HG03039 (cell line): Measurements from ENCODE around the gene DNAH3.

ENCODE experiments used
- ATAC-seq: cut with Tn5 transposase; IDR thresholded peaks from one replicate; pipeline ENCODE4 v1.9.1; 2021; ENCODE audit warnings: mild to moderate bottlenecking, moderate library complexity; ENCODE audit not compliant: unreplicated experiment

DNAH3 gene

GRCh38 chr16:20911361-20911760 lies 239.3 kb downstream of the DNAH3 start:
- no peak for ATAC-seq

DNA sequence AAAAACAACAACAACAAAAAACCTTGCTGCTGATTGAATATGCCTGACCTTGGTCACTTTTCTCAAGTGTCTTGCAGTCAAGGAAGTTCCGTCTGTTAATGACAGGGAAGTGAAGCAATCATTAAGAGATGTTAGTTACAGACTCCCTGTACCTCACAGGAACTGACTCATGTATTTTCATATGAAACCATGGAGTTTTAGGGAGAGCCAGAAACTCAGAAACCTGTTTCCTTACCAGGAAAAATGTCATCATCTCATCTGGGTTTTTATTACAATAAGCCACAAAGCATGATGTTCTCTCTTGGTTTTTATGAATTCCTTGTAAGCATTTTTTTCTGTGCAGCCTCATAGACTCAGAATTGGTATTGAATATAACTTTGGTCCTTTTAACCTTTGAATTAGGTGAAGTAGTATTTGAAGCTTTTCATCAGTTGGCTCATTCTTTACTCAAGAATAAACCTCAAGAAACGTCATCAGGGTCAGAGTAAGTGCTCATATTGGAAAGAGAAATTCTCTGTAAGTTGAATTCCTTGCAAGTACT lies 239.8 kb downstream of the DNAH3 start:
- no peak for ATAC-seq

GRCh38 chr16:20906341-20907255 lies 244.0 kb downstream of the DNAH3 start:
- no peak for ATAC-seq

DNA sequence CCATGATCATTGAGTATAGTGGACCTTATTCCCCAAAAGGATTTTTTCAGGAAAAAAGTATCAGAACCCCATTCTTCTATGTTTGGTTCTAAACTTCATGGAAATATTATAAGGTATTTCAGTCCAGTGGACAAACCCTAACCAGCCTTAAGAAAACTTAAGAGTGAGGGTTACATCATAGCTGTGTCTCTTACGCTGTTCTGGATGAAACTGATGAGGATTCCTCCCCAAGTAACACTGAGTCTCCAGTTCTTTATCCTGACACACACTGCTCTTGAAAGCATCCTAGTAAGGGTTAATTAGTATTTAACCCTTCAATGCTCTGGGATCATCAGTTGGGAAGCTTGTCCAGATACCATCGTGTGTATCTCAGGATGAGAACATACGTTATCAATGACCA lies 245.1 kb downstream of the DNAH3 start:
- ATAC-seq: no peak

- ATAC-seq: no peak
Measured at GRCh38 chr16:20904507-20905081, 246.1 kb downstream of the DNAH3 start.

DNA sequence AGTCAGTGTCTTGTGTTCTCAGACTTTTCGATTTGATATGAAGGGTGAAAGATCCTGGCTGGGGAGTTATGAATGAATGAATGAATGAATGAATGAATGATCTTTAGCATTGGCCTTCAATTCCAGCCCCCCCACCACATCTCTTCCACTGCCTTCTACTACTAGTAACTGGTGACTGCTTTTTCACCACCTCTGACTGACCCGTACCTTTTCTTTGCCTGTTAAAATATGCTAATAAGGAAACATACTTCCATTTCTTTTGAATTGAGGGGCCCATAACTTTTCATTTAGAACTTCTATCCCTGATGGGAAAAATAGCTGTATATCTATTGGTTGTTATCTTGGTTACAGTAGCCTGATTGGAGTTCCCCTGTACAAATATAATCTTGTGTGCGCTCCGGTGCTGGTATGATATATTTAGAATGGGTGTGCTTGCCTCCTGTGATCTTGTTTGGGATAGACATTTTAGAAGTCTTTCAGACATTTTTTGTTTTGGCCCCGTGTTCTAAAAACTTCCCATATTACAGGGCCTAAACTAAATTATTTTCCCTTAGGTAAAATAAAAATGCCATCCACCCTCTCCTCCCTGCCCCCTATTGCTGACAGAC lies 246.6 kb downstream of the DNAH3 start:
- no peak for ATAC-seq

- no peak for ATAC-seq
Measured at GRCh38 chr16:20903116-20903898, 247.3 kb downstream of the DNAH3 start.

- no peak for ATAC-seq
Measured at GRCh38 chr16:20902426-20902825, 248.2 kb downstream of the DNAH3 start.

GRCh38 chr16:20901436-20902112 lies 249.1 kb downstream of the DNAH3 start:
- no peak for ATAC-seq

DNA sequence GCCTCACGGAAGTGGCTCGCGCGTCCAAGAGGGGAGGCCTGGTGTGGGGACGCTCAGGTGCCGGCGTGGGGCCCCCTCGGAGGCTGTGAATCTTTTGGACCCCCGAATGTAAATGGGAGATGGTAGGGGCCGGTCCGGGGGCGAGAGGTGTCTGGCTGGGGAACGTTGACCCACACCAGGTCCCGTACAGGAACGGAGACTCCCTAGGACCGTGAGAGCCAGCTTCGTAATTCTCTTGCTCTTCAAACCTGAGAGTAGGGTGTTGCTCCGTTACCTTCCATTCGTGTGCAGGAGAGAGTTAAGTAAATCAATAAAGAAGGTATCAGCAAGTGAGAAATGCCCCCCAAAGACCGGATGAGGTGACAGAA lies 249.6 kb downstream of the DNAH3 start:
- no peak for ATAC-seq

DNA sequence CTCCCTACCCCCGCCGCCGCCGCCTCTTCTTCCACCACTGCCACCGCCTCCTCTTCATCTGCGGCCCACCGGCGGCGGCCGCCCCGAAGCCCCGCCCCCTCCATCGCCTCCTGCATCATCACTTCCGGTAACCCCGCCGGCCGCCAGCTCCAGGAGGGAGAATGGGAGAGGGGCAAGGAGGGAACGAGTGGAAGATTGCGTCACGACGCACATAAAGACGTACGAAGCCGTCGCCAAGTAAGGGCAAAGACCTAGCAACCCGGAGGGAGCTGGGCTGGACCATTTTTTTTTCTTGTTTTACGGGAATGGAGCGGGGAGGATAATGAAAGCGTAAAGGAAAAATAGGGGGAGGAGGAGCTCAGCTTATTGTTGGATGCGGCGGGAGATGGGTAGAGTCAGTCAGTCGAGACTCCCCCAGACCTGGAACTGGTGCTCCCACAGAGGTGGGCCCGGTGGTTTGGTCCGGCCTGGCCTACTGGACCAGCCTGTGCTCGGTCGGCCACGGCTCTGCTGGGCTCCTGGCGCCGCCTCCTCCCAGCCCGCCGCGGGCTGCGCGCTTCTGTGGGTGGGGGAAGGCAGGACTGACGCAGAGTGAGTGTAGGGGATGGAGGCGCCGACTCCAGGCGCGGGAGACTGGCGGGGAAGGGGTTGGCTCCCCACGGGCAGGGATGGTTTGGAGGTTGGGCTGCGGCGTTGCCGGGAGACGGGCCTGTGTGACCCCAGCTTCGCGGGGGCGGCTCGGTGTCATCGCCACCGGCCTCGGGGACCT lies 250.2 kb downstream of the DNAH3 start, which contains the start of the genes DCUN1D3 and LYRM1:
Gene DCUN1D3, minus strand, starts transcription at position 60 of the 769 bp plus-strand sequence. CDS start 37,820 bp downstream, outside the sequence.
Gene LYRM1, plus strand, starts transcription at position 473 of the 769 bp plus-strand sequence. CDS start 14,785 bp downstream, outside the sequence.
- peak; percentile 68 for ATAC-seq

- no peak for ATAC-seq
Measured at GRCh38 chr16:20899477-20900298, 251.0 kb downstream of the DNAH3 start.

DNA sequence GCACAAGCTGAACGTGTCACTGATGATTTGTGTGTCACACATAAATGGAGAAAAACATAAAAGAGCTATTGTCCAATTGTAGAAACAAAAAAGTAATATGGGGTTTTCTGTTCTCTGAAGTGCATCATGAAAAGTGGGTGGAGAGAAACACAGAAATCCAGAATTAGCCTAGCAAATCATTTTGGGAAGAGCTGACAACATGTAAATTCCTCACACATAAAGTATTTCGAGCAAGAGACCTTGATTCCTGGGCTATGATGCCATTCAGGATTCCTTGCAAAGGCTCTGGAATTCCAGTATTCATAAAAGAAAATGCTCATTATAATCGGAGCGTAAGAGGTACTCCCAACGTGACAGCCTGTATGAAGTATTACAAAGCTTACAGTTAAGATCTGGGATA lies 251.6 kb downstream of the DNAH3 start:
- ATAC-seq: no peak

DNA sequence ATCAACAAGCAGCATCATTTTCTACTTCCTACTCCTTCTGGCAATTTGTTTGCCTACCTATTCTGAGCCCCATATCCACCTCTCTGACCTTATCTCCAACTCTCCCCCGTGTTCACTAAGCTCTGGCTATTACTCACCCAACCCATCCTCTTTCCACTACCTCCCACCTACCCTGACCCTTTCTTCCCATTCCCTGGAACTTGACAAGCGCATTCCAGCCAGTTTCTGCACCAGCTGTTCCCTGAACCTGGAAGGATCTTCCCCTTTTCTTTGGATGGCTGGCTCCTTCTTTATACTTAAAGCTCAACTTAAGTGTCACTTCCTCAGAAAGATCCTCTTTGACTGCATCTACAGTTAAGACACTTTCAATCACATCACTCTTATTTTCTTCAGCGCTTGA lies 252.7 kb downstream of the DNAH3 start:
- no peak for ATAC-seq

- no peak for ATAC-seq
Measured at GRCh38 chr16:20897253-20897897, 253.3 kb downstream of the DNAH3 start.

DNA sequence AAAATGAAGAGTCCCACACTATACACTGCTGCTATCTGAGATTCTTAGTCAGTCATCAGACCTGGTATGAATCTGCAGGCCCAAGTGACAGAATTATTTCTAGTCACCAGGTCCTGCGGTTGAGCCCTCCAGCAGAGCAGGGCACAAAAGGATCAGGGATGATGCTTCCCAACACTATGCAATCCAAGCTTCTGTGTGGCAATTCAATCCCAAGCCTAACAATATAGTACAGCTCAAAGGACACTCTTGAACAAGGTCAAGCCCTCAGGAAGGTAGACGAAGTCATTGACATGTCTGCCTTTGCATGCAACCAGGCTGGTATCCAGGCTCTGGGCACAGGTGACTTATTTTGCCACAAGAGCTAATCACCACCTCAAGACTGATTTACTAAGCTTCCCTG lies 256.3 kb downstream of the DNAH3 start:
- ATAC-seq: no peak

GRCh38 chr16:20889625-20890275 lies 260.9 kb downstream of the DNAH3 start:
- ATAC-seq: no peak

DNA sequence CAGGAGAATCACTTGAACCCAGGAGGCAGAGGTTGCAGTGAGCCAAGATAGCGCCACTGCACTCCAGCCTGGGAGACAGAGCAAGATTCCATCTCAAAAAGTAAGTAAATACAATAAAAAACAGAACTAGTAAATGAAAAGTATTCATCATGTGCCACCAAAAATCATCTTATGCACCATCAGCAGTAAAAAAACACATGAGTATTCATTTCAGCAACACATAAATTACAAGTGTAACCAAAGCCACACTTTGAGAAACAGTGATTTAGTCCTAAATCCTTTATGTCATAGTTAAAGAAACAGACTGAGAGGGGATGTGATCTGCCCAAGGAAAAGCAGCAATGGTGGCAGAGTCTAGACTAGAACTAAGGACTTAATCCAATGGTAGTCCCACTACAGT lies 263.4 kb downstream of the DNAH3 start:
- ATAC-seq: no peak
